HG02610 (cell line): ENCODE results near the gene EIF2S3.
"Not testable (repeated sequence)": the region's sequence is repeated elsewhere in the genome, so short reads cannot be mapped to it uniquely, and the experiment has no call there.

Experiments used
- ATAC-seq: cut with Tn5 transposase; IDR thresholded peaks from one replicate; pipeline ENCODE4 v1.9.1; 2021; ENCODE audit warnings: mild to moderate bottlenecking, moderate library complexity; ENCODE audit not compliant: unreplicated experiment

EIF2S3 gene

GRCh38 chrX:24054182-24055042 is at the start of gene EIF2S3:
Gene EIF2S3, plus strand, starts transcription at chrX:24054956. Its CDS starts 13 bp downstream, at chrX:24054969.
- ATAC-seq, result peak; percentile 91

DNA sequence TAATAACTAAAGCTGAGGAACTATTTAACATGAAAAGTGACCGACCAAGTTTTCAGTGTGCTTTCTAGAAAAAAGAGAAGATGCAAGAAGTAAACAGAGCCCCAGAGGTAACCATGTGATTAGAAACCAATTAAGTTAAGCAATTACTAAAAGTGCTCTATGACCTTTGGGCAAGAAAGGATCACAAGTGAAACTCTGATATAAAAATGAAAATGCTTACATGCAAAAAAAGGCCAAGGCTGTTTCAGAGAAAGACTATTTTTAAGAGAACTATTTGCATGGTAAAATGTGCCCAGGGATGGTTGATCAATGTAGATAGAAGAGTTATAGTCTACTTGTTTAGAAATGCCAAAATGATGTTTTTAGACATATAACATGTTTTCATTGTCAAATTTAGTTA is 49.7 kb upstream of the EIF2S3 start:
- ATAC-seq, result no peak

DNA sequence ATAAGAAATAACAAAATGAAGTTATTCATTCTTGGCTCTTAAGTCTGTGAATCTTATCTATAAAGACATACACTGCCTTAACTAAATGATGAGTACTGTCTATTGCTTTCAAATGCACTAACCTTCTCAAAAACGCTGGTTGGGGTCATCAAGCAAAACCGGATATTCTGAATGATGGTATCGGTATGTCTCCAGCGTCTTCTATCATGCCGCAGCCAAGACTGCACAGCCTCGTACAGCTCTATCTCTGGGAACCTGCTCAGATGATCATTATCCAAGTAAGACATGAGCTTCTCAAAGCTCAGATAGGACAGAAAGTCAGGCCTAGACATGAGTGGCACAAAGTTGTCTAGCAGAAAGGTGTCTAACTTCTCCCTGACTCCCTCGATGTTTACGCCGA is 48.9 kb upstream of the EIF2S3 start:
- no peak for ATAC-seq

- ATAC-seq, result no peak
Observed at GRCh38 chrX:24012266-24012665, 42.5 kb upstream of the EIF2S3 start.

DNA sequence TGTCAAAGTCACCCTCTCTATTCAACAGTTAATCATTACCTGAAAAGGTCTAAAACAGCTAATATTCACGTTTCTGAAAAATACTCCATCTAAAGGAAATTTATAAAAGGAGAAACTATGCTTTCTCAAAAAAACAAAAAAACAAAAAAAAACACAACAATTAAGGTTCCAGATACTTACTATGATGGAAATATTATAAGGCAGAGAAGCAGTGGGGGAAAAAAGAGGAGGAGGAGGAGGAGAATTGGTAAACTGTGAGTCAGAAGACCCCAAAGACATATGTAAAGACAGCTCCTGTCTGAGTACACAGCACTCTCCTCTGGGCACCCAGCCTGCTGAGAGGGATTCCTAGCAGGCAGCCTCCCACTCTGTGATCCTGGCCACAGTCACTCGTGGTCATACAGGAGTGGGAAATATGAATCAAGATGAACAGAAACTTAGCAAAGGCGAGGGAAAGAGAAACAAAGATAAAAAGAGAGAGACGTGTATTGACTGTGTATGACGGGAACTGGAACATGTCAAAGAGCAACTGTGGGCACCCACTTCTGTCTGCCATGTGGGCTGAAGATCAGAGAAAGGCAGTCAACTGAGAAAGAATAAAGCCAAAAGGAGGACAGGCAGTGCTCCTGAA is 40.3 kb upstream of the EIF2S3 start:
- ATAC-seq, result peak; percentile 88

- ATAC-seq, result no peak
Observed at GRCh38 chrX:24017674-24018073, 37.1 kb upstream of the EIF2S3 start.

- ATAC-seq, result no peak
Observed at GRCh38 chrX:24018809-24019208, 35.9 kb upstream of the EIF2S3 start.

DNA sequence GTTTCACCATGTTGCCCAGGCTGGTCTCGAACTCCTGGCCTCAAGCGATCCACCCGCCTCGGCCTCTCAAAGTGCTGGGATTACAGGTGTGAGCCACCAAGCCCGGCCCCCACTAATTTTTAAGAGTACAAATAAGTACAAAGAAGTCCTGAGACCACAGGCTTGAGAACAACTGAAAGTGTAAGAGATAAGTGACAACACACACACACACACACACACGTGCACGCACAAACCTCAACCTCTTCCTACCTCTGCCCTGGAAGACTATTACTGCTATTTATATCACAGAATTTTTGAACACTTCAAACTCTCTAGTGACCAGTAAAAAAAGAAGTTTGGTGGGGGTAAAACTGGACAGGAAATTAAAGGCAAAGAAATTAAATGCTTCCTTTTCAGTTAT is 35.3 kb upstream of the EIF2S3 start:
- no peak for ATAC-seq

GRCh38 chrX:24020306-24020876 is 34.4 kb upstream of the EIF2S3 start:
- no peak for ATAC-seq

- ATAC-seq, result no peak
Observed at GRCh38 chrX:24023544-24023943, 31.2 kb upstream of the EIF2S3 start.

- ATAC-seq, result no peak
Observed at GRCh38 chrX:24023972-24024669, 30.6 kb upstream of the EIF2S3 start.

- ATAC-seq, result peak; percentile 91
Observed at GRCh38 chrX:24024819-24025740, 29.7 kb upstream of the EIF2S3 start.

- ATAC-seq, result peak; percentile 18
Observed at GRCh38 chrX:24025741-24026403, 28.9 kb upstream of the EIF2S3 start.

DNA sequence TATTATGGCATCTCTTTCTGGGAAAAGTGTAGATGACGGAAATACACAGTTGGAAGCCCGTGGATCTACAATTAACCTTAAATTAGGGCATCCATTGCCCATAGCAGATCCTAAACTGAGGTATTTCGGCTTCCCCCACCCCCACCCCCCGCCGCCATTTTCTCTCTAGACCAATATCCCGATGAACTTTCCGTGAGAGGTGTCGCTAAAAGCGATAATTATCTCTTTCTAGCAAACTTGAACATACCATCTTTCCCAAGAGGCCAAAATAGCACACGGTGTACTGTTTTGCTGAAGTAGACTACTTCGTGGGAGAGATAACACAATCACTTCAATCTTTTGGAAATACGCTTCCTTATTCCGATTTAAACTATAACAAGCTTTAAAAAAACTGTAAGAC is 28.3 kb upstream of the EIF2S3 start:
- no peak for ATAC-seq

GRCh38 chrX:24027086-24027485 is 27.7 kb upstream of the EIF2S3 start, which contains the start of gene KLHL15:
Gene KLHL15, minus strand, starts transcription at chrX:24027186. Its CDS starts 20,493 bp downstream, at chrX:24006693.
- ATAC-seq, result no peak

GRCh38 chrX:24027985-24028384 is 26.8 kb upstream of the EIF2S3 start:
- no peak for ATAC-seq

DNA sequence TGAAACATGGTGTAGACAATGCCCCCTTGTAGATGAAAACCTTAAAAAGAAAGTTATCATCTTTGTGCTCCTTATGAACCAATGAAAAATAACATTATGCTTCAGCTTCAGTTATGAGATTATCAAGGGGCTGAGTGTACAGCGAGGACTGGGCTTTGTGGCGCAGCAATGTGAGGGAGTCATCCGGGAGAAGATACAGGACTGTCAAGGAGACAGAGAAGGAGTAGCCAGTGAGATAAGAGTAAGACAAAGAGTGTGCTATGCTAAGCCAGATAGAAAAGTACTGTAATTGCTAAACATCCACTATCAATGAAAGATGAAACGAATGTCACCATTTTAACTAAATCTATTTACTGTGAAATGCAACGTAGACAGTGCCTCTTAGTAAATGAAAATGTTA is 24.2 kb upstream of the EIF2S3 start:
- ATAC-seq, result no peak

GRCh38 chrX:24034485-24034884 is 20.3 kb upstream of the EIF2S3 start:
- no peak for ATAC-seq

- no peak for ATAC-seq
Observed at GRCh38 chrX:24037729-24038128, 17.0 kb upstream of the EIF2S3 start.

GRCh38 chrX:24046060-24046459 is 8.7 kb upstream of the EIF2S3 start:
- ATAC-seq, result not testable (repeated sequence)
